Stomach (tissue), 4 donors: Measurements from ENCODE around the gene GSTA3.

Experiments used
- EP300 ChIP-seq: sonication (generic); formaldehyde crosslinking; IDR thresholded peaks from one replicate; pipeline ENCODE4 v1.6.1; 2017; ENCODE audit warnings: antibody characterized with exemption
- POLR2A ChIP-seq, 4 donors: fragments of 450-650 bp; IDR thresholded peaks; one replicate each; pipeline ENCODE4 v1.6.1; 2016; ENCODE audit warnings: antibody characterized with exemption in 4 of 4, control low read depth in 2 of 4, mild to moderate bottlenecking in 1 of 4, moderate library complexity in 1 of 4
- TF ChIP-seq, protein P1 (sequence below), 7 experiments: fragments of 450-650 bp in 4 of 7; fragments of 200-600 bp in 3 of 7; sonication (generic) in 3 of 7; IDR thresholded peaks; one replicate each; pipeline ENCODE4 v1.5.1; 2016 to 2019; ENCODE audit warnings: antibody characterized with exemption in 7 of 7, control low read depth in 2 of 7, mild to moderate bottlenecking in 1 of 7

- TF ChIP-seq, protein P1, sequence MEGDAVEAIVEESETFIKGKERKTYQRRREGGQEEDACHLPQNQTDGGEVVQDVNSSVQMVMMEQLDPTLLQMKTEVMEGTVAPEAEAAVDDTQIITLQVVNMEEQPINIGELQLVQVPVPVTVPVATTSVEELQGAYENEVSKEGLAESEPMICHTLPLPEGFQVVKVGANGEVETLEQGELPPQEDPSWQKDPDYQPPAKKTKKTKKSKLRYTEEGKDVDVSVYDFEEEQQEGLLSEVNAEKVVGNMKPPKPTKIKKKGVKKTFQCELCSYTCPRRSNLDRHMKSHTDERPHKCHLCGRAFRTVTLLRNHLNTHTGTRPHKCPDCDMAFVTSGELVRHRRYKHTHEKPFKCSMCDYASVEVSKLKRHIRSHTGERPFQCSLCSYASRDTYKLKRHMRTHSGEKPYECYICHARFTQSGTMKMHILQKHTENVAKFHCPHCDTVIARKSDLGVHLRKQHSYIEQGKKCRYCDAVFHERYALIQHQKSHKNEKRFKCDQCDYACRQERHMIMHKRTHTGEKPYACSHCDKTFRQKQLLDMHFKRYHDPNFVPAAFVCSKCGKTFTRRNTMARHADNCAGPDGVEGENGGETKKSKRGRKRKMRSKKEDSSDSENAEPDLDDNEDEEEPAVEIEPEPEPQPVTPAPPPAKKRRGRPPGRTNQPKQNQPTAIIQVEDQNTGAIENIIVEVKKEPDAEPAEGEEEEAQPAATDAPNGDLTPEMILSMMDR (IDR thresholded peaks at IDR 0.05): no peak
- TF ChIP-seq EP300 (no peak), POLR2A (IDR thresholded peaks at IDR 0.05) (no peak)
Measured at GRCh38 chr6:52908526-52908925, 972 bp downstream of the GSTA3 start.
